GM13977 (cell line): ENCODE results near the gene ADRM1.

Experiments used
- DNase-seq: peaks from one replicate; pipeline ENCODE4 v3.0.0; 2012; ENCODE audit warnings: low spot score
- CTCF ChIP-seq: IDR thresholded peaks from 2 replicates; pipeline ENCODE4 v1.5.1; 2012; ENCODE audit warnings: mild to moderate bottlenecking, control low read depth; ENCODE audit not compliant: insufficient read depth; ENCODE audit errors: extremely low read depth, missing control alignments
- in situ Hi-C: fragments of 300-500 bp; cut with MboI; formaldehyde crosslinking; loops from one replicate; pipeline ENCODE4 v1.12.0; 2022; ENCODE audit warnings: low sequenced_read_pairs, low pct_unique_long_range_greater_than_20kb, mixed read lengths, inconsistent platforms; ENCODE audit not compliant: unreplicated experiment

The ADRM1 gene

GRCh38 chr20:62349556-62350097, 46.8 kb downstream of the ADRM1 start:
- no peak for TF ChIP-seq CTCF
- in situ Hi-C loops = no loop called here
- DNase-seq = no peak

GRCh38 chr20:62350098-62350628, 47.4 kb downstream of the ADRM1 start:
- DNase-seq = no peak
- in situ Hi-C loops = no loop called here
- TF ChIP-seq CTCF = no peak

GRCh38 chr20:62350629-62351422, 48.0 kb downstream of the ADRM1 start:
- TF ChIP-seq CTCF = no peak
- DNase-seq = no peak
- in situ Hi-C loops = no loop called here

GRCh38 chr20:62351469-62352401, 48.9 kb downstream of the ADRM1 start:
- no peak for TF ChIP-seq CTCF
- DNase-seq = no peak
- in situ Hi-C loops = no loop called here

- TF ChIP-seq CTCF = no peak
- in situ Hi-C loops = no loop called here
Measured at GRCh38 chr20:62352402-62353288, 49.8 kb downstream of the ADRM1 start.

More at GRCh38 chr20:62352402-62353288, 49.8 kb downstream of the ADRM1 start:
- no peak for DNase-seq
